HEK293 (cell line): Measurements from ENCODE around the gene CCDC116.

Experiments
- BCL11B ChIP-seq: fragments of 450-650 bp; formaldehyde crosslinking; IDR thresholded peaks from 2 replicates; pipeline ENCODE4 v1.5.1; 2016; ENCODE audit warnings: low read depth, missing biosample characterization, missing genetic modification characterization
- ELK4 ChIP-seq: IDR thresholded peaks from 2 replicates; pipeline ENCODE4 v1.6.1; 2011; ENCODE audit warnings: mild to moderate bottlenecking, low read depth, low read length, borderline replicate concordance
- FEZF1 ChIP-seq: fragments of 450-650 bp; formaldehyde crosslinking; IDR thresholded peaks from 2 replicates; pipeline ENCODE4 v1.5.1; 2016; ENCODE audit warnings: missing biosample characterization, missing genetic modification characterization
- GLI4 ChIP-seq: fragments of 450-650 bp; formaldehyde crosslinking; IDR thresholded peaks from 2 replicates; pipeline ENCODE4 v1.5.1; 2016; ENCODE audit warnings: missing biosample characterization, missing genetic modification characterization
- IKZF3 ChIP-seq: fragments of 450-650 bp; IDR thresholded peaks from 2 replicates; pipeline ENCODE4 v1.5.0; 2018; ENCODE audit warnings: missing biosample characterization, mild to moderate bottlenecking, missing genetic modification characterization, moderate library complexity
- KLF10 ChIP-seq: fragments of 450-650 bp; IDR thresholded peaks from 2 replicates; pipeline ENCODE4 v1.5.1; 2018; ENCODE audit warnings: missing biosample characterization, mild to moderate bottlenecking, missing genetic modification characterization
- OSR2 ChIP-seq: fragments of 450-650 bp; formaldehyde crosslinking; IDR thresholded peaks from 2 replicates; pipeline ENCODE4 v1.5.1; 2016; ENCODE audit warnings: missing biosample characterization, missing genetic modification characterization
- PBX3 ChIP-seq: sonication (generic); formaldehyde crosslinking; IDR thresholded peaks from 2 replicates; pipeline ENCODE4 v1.8.1; 2022; ENCODE audit warnings: mild to moderate bottlenecking, moderate library complexity, missing genetic modification reagents
- PRDM6 ChIP-seq: fragments of 450-650 bp; formaldehyde crosslinking; IDR thresholded peaks from 2 replicates; pipeline ENCODE4 v1.5.1; 2017; ENCODE audit warnings: missing biosample characterization, missing genetic modification characterization
- SCRT1 ChIP-seq: fragments of 450-650 bp; formaldehyde crosslinking; IDR thresholded peaks from 2 replicates; pipeline ENCODE4 v1.5.1; 2016; ENCODE audit warnings: missing biosample characterization, missing genetic modification characterization, borderline replicate concordance
- TCF7L2 ChIP-seq: IDR thresholded peaks from 2 replicates; pipeline ENCODE4 v1.6.1; 2011; ENCODE audit warnings: low read depth, mild to moderate bottlenecking, inconsistent platforms, low read length, moderate library complexity, borderline replicate concordance
- ZBTB1 ChIP-seq: fragments of 450-650 bp; formaldehyde crosslinking; IDR thresholded peaks from 2 replicates; pipeline ENCODE4 v1.5.1; 2016; ENCODE audit warnings: missing biosample characterization, missing genetic modification characterization
- ZNF169 ChIP-seq: fragments of 450-650 bp; formaldehyde crosslinking; IDR thresholded peaks from 2 replicates; pipeline ENCODE4 v1.5.1; 2016; ENCODE audit warnings: missing biosample characterization, missing genetic modification characterization
- ZNF266 ChIP-seq: fragments of 450-650 bp; formaldehyde crosslinking; IDR thresholded peaks from 2 replicates; pipeline ENCODE4 v1.5.1; 2016; ENCODE audit warnings: missing biosample characterization, missing genetic modification characterization, low read depth
- ZNF404 ChIP-seq: fragments of 450-650 bp; formaldehyde crosslinking; IDR thresholded peaks from 2 replicates; pipeline ENCODE4 v1.5.1; 2017; ENCODE audit warnings: missing biosample characterization, missing genetic modification characterization
- ZNF518A ChIP-seq: fragments of 450-650 bp; formaldehyde crosslinking; conservative IDR thresholded peaks from 2 replicates; pipeline ENCODE4 v1.5.1; 2016; ENCODE audit warnings: low read depth, missing biosample characterization, missing genetic modification characterization
- ZNF549 ChIP-seq: fragments of 450-650 bp; IDR thresholded peaks from 2 replicates; pipeline ENCODE4 v1.5.1; 2018; ENCODE audit warnings: missing biosample characterization, missing genetic modification characterization, mild to moderate bottlenecking, inconsistent platforms, moderate library complexity
- ZNF610 ChIP-seq: fragments of 450-650 bp; formaldehyde crosslinking; IDR thresholded peaks from 2 replicates; pipeline ENCODE4 v1.5.1; 2016; ENCODE audit warnings: missing biosample characterization, missing genetic modification characterization, borderline replicate concordance
- ZNF692 ChIP-seq: fragments of 450-650 bp; formaldehyde crosslinking; IDR thresholded peaks from 2 replicates; pipeline ENCODE4 v1.5.1; 2016; ENCODE audit warnings: missing biosample characterization, missing genetic modification characterization
- ZNF747 ChIP-seq: fragments of 450-650 bp; formaldehyde crosslinking; IDR thresholded peaks from 2 replicates; pipeline ENCODE4 v1.5.1; 2016; ENCODE audit warnings: missing biosample characterization, missing genetic modification characterization
- ZNF776 ChIP-seq: fragments of 450-650 bp; formaldehyde crosslinking; IDR thresholded peaks from 2 replicates; pipeline ENCODE4 v1.5.0; 2017; ENCODE audit warnings: missing biosample characterization, missing genetic modification characterization, borderline replicate concordance
- ZNF830 ChIP-seq: fragments of 450-650 bp; IDR thresholded peaks from 2 replicates; pipeline ENCODE4 v1.5.0; 2018; ENCODE audit warnings: missing biosample characterization, missing genetic modification characterization, low read depth, mild to moderate bottlenecking, moderate library complexity
- ZSCAN23 ChIP-seq: fragments of 450-650 bp; formaldehyde crosslinking; IDR thresholded peaks from 2 replicates; pipeline ENCODE4 v1.5.1; 2016; ENCODE audit warnings: missing biosample characterization, missing genetic modification characterization
- TF ChIP-seq, protein P1 (sequence below): fragments of 450-650 bp; formaldehyde crosslinking; IDR thresholded peaks from 2 replicates; pipeline ENCODE4 v1.5.1; 2016; ENCODE audit warnings: missing biosample characterization, missing genetic modification characterization
- TF ChIP-seq, protein P2 (sequence below): fragments of 450-650 bp; formaldehyde crosslinking; IDR thresholded peaks from 2 replicates; pipeline ENCODE4 v1.5.1; 2016; ENCODE audit warnings: missing biosample characterization, missing genetic modification characterization

CCDC116 gene

GRCh38 chr22:21624120-21624879, 8.3 kb upstream of the CCDC116 start (continued):
- TF ChIP-seq ZBTB1 (tag by site-specific recombination) (no peak), OSR2 (tag by site-specific recombination) (no peak), ZNF404 (tag by site-specific recombination) (no peak), ZNF518A (tag by site-specific recombination) (no peak), KLF10 (tag by site-specific recombination) (no peak), GLI4 (tag by site-specific recombination) (no peak), IKZF3 (peak; percentile 30; the same call in 1 of the 2 replicates), SCRT1 (tag by site-specific recombination) (peak; percentile 58; the same call in 1 of the 2 replicates), ZNF692 (tag by site-specific recombination) (0 out of 2 replicates have a peak, but pooled peaks have one; percentile 9), ZNF169 (no peak), ZSCAN23 (no peak), ZNF266 (tag by site-specific recombination) (no peak), ZNF747 (tag by site-specific recombination) (no peak), PBX3 (CRISPR knock-in tag) (no peak), ZNF549 (tag by site-specific recombination) (no peak), TCF7L2 (no peak), ELK4 (no peak), BCL11B (tag by site-specific recombination) (no peak), ZNF830 (tag by site-specific recombination) (no peak), PRDM6 (tag by site-specific recombination) (no peak), ZNF610 (tag by site-specific recombination) (no peak), FEZF1 (no peak), ZNF776 (tag by site-specific recombination) (no peak)
- TF ChIP-seq, protein P1, sequence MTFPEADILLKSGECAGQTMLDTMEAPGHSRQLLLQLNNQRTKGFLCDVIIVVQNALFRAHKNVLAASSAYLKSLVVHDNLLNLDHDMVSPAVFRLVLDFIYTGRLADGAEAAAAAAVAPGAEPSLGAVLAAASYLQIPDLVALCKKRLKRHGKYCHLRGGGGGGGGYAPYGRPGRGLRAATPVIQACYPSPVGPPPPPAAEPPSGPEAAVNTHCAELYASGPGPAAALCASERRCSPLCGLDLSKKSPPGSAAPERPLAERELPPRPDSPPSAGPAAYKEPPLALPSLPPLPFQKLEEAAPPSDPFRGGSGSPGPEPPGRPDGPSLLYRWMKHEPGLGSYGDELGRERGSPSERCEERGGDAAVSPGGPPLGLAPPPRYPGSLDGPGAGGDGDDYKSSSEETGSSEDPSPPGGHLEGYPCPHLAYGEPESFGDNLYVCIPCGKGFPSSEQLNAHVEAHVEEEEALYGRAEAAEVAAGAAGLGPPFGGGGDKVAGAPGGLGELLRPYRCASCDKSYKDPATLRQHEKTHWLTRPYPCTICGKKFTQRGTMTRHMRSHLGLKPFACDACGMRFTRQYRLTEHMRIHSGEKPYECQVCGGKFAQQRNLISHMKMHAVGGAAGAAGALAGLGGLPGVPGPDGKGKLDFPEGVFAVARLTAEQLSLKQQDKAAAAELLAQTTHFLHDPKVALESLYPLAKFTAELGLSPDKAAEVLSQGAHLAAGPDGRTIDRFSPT: peak; percentile 69
- TF ChIP-seq, protein P2, sequence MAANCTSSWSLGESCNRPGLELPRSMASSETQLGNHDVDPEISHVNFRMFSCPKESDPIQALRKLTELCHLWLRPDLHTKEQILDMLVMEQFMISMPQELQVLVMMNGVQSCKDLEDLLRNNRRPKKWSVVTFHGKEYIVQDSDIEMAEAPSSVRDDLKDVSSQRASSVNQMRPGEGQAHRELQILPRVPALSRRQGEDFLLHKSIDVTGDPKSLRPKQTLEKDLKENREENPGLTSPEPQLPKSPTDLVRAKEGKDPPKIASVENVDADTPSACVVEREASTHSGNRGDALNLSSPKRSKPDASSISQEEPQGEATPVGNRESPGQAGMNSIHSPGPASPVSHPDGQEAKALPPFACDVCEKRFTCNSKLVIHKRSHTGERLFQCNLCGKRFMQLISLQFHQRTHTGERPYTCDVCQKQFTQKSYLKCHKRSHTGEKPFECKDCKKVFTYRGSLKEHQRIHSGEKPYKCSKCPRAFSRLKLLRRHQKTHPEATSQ (tag by site-specific recombination): no peak
